ENCODE measurements around the gene GBE1. TPM values are rescaled to one million over a fixed set of nuclear protein-coding genes. Genes with fewer than 3 reads are reported as not detected.

The GBE1 gene
- total and polyA plus RNA-seq, 7 donors = 99.7 to 290 (median 194) TPM

- no peak for TF ChIP-seq CTCF (IDR thresholded peaks at IDR 0.05)
- intact Hi-C loops (cut with DNase I) = no loop called here
- DNase-seq (no peak), ATAC-seq (no peak)
- WGBS, 3 donors = 75 to 90% (median 88%) methylated on average over 3 of the region's 3 CpGs
- no peak overlapping the region for H3K27ac ChIP-seq
- H3K4me1 ChIP-seq = no peaks in the 10 kb centered on the region
- no peaks in the 10 kb centered on the region for H3K9me3 ChIP-seq
- no peaks in the 10 kb centered on the region for H3K36me3 ChIP-seq (ENCODE audit: insufficient read depth in 1 of 2, low read depth in 1 of 2)
- H3K4me3 ChIP-seq = no peak overlapping the region
- no peaks in the 10 kb centered on the region for H3K27me3 ChIP-seq (ENCODE audit: insufficient read depth in 3 of 3, low read length in 2 of 3)
These were observed 290.7 kb downstream of the GBE1 start for GRCh38 chr3:81470524-81471278.

DNA sequence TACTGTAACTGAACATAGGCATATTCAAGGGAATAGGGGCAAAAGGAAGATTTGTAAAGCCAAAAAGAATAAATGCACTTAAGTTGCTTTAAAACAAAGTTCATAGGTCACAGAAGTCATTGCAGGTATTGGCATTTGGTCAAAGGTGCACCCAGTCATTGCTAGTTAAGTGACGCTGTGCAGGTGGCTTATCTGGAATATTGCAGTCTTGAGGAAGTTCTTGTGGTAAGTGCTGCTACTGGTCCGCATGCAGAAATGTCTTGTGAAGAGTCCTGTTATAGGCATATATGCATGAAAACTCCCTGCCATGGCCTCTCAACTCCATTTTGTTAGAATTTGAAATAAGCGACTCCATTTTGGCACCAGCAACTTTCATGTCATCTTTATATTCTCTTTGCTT, 293.1 kb downstream of the GBE1 start:
- intact Hi-C loops (cut with DNase I) = no loop called here
- no peak for TF ChIP-seq CTCF (IDR thresholded peaks at IDR 0.05)
- H3K4me1 ChIP-seq = peaks cover 6% of the 10 kb centered on the region
- H3K27me3 ChIP-seq (ENCODE audit: insufficient read depth in 3 of 3, low read length in 2 of 3) = no peaks in the 10 kb centered on the region
- ATAC-seq (no peak), DNase-seq (no peak)
- no peak overlapping the region for H3K27ac ChIP-seq
- H3K9me3 ChIP-seq = no peaks in the 10 kb centered on the region
- H3K36me3 ChIP-seq (ENCODE audit: insufficient read depth in 1 of 2, low read depth in 1 of 2) = no peaks in the 10 kb centered on the region
- H3K4me3 ChIP-seq = no peak overlapping the region
- 91 to 94% (median 92%) methylated on average over 3 of the region's 3 CpGs for WGBS, 3 donors

- TF ChIP-seq CTCF (IDR thresholded peaks at IDR 0.05) = no peak
- no peaks in the 10 kb centered on the region for H3K27me3 ChIP-seq (ENCODE audit: insufficient read depth in 3 of 3, low read length in 2 of 3)
- WGBS, 3 donors = 26 to 39% (median 36%) methylated on average over 1 of the region's 1 CpG
- H3K36me3 ChIP-seq (ENCODE audit: insufficient read depth in 1 of 2, low read depth in 1 of 2) = no peaks in the 10 kb centered on the region
- no peak for DNase-seq
- H3K4me3 ChIP-seq = no peak overlapping the region
- no peaks in the 10 kb centered on the region for H3K9me3 ChIP-seq
- no peak for ATAC-seq
- intact Hi-C loops (cut with DNase I) = no loop called here
- H3K4me1 ChIP-seq = peaks cover 6% of the 10 kb centered on the region
- no peak overlapping the region for H3K27ac ChIP-seq
These were observed 295.3 kb downstream of the GBE1 start for GRCh38 chr3:81466201-81466560.

DNA sequence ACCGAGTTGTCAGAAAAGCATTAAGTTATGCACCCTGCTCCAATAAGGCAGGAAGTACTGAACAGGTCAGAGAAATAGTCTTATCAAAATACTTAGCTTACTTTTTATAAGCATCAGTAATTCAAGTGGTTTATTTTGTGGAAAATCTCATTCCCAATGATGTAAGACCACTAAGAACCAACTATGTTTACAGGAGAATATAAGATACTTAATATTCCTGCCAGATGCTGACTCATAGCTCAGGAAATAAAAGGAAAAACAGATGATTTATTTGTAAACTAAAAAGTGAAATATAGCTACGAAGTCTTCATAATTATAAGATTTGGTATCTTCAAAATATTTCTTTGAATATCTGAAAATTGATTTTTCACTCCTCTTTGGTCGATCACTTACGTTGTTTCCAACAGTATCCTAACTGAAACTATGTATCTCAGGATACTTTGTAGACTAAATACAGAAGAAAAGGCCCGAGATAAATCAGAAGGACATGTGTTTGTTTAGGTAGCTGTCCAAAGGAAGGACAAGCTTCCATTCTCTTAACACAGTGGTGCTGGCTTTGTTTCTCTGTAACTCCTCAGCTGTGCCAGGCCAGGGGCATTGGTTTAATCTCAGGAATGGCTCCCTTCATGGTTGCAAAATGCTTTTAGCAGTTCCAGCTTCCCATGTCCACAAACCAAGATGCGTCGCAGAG, 295.8 kb downstream of the GBE1 start:
- no peaks in the 10 kb centered on the region for H3K9me3 ChIP-seq
- no peak overlapping the region for H3K27ac ChIP-seq
- ATAC-seq (peak in 3 of 4 donors; percentile 28 to 37 (median 34)), DNase-seq (no peak)
- no peak for TF ChIP-seq CTCF (IDR thresholded peaks at IDR 0.05)
- no peaks in the 10 kb centered on the region for H3K36me3 ChIP-seq (ENCODE audit: insufficient read depth in 1 of 2, low read depth in 1 of 2)
- no peaks in the 10 kb centered on the region for H3K27me3 ChIP-seq (ENCODE audit: insufficient read depth in 3 of 3, low read length in 2 of 3)
- intact Hi-C loops (cut with DNase I) = no loop called here
- peaks cover 6% of the 10 kb centered on the region for H3K4me1 ChIP-seq
- H3K4me3 ChIP-seq = no peak overlapping the region
- WGBS, 3 donors = 36 to 56% (median 46%) methylated on average over 7 of the region's 7 CpGs

All from psoas muscle (tissue), 8 donors.